Measurements from ENCODE around the gene ATP1A1.

Gene ATP1A1

DNA sequence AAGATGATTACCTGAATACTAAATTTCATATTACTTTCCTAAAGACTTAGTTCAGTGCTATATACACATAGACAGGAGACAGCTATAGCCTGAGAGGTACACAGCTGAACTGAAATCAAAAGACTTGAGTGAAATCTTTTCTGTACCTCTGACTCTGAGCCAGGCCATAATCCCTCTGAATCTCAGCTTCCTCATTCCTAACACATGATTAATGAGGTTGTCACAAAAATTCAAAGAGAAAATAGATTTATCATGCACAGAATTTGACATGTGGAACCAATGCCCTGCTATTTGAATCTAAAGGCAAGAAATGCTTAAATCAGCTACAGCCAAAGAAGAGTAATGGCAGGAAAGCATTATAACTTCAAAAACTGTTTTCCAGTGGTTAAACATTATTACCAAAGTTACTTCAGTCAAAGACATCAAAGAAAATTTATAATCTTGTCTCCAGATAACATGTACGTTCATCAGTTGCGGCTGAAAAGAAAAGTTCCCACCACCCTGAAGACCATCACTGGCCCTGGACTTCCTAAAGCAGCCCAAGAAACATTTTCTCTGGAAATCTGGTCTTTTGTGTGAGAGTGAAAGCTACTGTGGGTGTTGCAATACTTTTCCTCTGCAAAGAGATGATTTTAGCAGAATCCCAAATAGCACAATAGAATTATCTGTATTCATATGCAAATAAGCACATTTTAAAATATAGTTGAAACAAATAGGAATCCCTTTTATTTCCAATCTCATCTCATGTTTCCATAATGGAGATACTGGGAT lies 13.8 kb upstream of the ATP1A1 start:
- Histone ChIP-seq H3K9me3 (ENCODE audit: control insufficient read depth, insufficient read depth, low read depth, low read length) (no peaks in the 10 kb centered on the region), H3K4me3 (ENCODE audit: low read depth, low read length) (no peak overlapping the region), H3K27ac (ENCODE audit: extremely low read depth, low read depth, low read length) (no peak overlapping the region), H3K36me3 (ENCODE audit: control insufficient read depth in 2 of 2, insufficient read depth in 1 of 2, low read length in 2 of 2) (no peaks in the 10 kb centered on the region), H3K4me1 (ENCODE audit: control insufficient read depth, insufficient read depth, low read length) (no peaks in the 10 kb centered on the region)
- ChIA-PET POLR2A (no interaction called here), CTCF (interaction anchor here (0.7 to 2.2 kb wide), 5 partner anchors 11 to 718 kb away, joined by 3 to 11 read pairs (median 3); partner anchors contain the start of gene VANGL1)
- TF ChIP-seq SP7 (tag by site-specific recombination; IDR thresholded peaks at IDR 0.05) (no peak), OVOL3 (tag by site-specific recombination; IDR thresholded peaks at IDR 0.05) (no peak), ZNF24 (tag by site-specific recombination; IDR thresholded peaks at IDR 0.05) (no peak), KLF9 (tag by site-specific recombination; IDR thresholded peaks at IDR 0.05; ENCODE audit: low read depth) (no peak), ZNF501 (tag by site-specific recombination; IDR thresholded peaks at IDR 0.05) (no peak)
- TF ChIP-seq, protein P1, sequence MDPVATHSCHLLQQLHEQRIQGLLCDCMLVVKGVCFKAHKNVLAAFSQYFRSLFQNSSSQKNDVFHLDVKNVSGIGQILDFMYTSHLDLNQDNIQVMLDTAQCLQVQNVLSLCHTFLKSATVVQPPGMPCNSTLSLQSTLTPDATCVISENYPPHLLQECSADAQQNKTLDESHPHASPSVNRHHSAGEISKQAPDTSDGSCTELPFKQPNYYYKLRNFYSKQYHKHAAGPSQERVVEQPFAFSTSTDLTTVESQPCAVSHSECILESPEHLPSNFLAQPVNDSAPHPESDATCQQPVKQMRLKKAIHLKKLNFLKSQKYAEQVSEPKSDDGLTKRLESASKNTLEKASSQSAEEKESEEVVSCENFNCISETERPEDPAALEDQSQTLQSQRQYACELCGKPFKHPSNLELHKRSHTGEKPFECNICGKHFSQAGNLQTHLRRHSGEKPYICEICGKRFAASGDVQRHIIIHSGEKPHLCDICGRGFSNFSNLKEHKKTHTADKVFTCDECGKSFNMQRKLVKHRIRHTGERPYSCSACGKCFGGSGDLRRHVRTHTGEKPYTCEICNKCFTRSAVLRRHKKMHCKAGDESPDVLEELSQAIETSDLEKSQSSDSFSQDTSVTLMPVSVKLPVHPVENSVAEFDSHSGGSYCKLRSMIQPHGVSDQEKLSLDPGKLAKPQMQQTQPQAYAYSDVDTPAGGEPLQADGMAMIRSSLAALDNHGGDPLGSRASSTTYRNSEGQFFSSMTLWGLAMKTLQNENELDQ (tag by site-specific recombination; IDR thresholded peaks at IDR 0.05; ENCODE audit: low read depth) = no peak

DNA sequence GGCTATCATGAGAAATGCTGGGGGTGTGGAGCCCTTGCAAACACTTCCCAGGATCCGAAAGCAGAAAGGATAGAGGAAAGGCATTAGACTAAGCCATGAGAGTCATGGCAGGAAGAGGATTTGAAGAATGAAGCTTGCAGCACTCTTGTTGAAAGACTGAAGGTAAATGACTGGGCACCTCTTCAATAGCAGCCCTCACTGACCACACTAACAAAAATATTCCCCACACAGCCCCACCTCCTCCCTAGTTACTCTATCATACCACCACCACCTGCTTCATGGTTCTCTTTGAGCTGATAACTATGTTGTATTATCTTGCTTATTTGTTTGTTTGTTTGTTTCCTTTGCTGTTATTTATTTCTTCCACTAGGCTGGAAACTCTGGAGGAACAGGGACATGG lies 13.2 kb upstream of the ATP1A1 start:
- ChIA-PET POLR2A (no interaction called here), CTCF (interaction anchor here (0.8 to 2.2 kb wide), 3 partner anchors 12 to 165 kb away, joined by 3 to 11 read pairs (median 3); no protein-coding TSS in a partner anchor)
- Histone ChIP-seq H3K9me3 (ENCODE audit: control insufficient read depth, insufficient read depth, low read depth, low read length) (no peaks in the 10 kb centered on the region), H3K36me3 (ENCODE audit: control insufficient read depth in 2 of 2, insufficient read depth in 1 of 2, low read length in 2 of 2) (no peaks in the 10 kb centered on the region), H3K4me1 (ENCODE audit: control insufficient read depth, insufficient read depth, low read length) (no peaks in the 10 kb centered on the region), H3K27ac (ENCODE audit: extremely low read depth, low read depth, low read length) (no peak overlapping the region), H3K4me3 (ENCODE audit: low read depth, low read length) (no peak overlapping the region)
- TF ChIP-seq, protein P2, sequence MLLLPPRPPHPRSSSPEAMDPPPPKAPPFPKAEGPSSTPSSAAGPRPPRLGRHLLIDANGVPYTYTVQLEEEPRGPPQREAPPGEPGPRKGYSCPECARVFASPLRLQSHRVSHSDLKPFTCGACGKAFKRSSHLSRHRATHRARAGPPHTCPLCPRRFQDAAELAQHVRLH (tag by site-specific recombination; IDR thresholded peaks at IDR 0.05) = no peak
- no peak for TF ChIP-seq ZNF324 (tag by site-specific recombination; IDR thresholded peaks at IDR 0.05)
- TF ChIP-seq IKZF3 (tag by site-specific recombination; IDR thresholded peaks at IDR 0.05) = no peak
- no peak for TF ChIP-seq ZNF302 (tag by site-specific recombination; IDR thresholded peaks at IDR 0.05; ENCODE audit: low read depth)
- TF ChIP-seq, protein P3, sequence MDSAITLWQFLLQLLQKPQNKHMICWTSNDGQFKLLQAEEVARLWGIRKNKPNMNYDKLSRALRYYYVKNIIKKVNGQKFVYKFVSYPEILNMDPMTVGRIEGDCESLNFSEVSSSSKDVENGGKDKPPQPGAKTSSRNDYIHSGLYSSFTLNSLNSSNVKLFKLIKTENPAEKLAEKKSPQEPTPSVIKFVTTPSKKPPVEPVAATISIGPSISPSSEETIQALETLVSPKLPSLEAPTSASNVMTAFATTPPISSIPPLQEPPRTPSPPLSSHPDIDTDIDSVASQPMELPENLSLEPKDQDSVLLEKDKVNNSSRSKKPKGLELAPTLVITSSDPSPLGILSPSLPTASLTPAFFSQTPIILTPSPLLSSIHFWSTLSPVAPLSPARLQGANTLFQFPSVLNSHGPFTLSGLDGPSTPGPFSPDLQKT (IDR thresholded peaks at IDR 0.05; ENCODE audit: borderline replicate concordance, low read depth, low read length) = no peak
- no peak for TF ChIP-seq SETDB1 (IDR thresholded peaks at IDR 0.05; ENCODE audit: insufficient read length, low read length)

DNA sequence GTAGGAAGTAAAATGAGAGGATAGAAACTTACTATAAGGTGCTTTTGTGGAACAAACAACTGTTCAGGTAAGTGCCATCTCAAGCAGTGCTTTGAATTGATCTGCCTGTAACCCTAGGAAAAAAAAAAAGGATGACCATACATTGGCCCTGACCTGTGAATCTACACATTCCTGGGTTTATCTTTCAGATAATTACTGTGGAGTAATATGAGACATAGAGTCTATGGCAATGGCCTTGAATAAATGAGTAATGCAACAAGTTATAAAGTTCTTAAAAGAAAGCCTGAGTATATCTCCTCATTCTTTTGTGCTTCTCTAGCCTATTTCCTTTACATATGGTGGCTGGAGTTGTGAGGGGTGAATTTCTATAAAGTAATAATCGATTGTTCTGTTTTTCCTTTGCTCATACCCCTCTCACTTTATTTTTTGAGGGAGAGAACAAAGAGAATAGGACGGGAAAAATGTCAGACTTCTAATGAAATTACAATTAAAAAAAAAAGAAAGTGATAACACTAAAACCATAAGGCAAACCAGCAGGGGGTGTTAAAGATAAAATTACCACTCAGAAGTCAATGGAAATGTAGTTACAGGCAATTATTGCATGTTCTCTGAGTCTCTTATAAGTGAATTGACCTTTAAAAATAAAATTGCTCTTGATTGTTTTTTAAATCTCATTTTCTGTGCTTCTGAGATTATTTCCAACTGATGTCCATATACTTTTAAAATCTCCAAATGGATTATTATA lies 12.4 kb upstream of the ATP1A1 start:
- no peaks in the 10 kb centered on the region for H3K9me3 ChIP-seq (ENCODE audit: control insufficient read depth, insufficient read depth, low read depth, low read length)
- H3K27ac ChIP-seq (ENCODE audit: extremely low read depth, low read depth, low read length) = no peak overlapping the region
- no peak overlapping the region for H3K4me3 ChIP-seq (ENCODE audit: low read depth, low read length)
- H3K4me1 ChIP-seq (ENCODE audit: control insufficient read depth, insufficient read depth, low read length) = no peaks in the 10 kb centered on the region
- POLR2A ChIA-PET = no interaction called here
- CTCF ChIA-PET = interaction anchor here (0.8 to 2.2 kb wide), 3 partner anchors 13 to 166 kb away, joined by 3 to 11 read pairs (median 3); no protein-coding TSS in a partner anchor
- no peaks in the 10 kb centered on the region for H3K36me3 ChIP-seq (ENCODE audit: control insufficient read depth in 2 of 2, insufficient read depth in 1 of 2, low read length in 2 of 2)
- TF ChIP-seq KLF10 (tag by site-specific recombination; IDR thresholded peaks at IDR 0.05) (no peak), ZNF530 (tag by site-specific recombination; IDR thresholded peaks at IDR 0.05; ENCODE audit: low read depth) (no peak), ZNF354C (tag by site-specific recombination; IDR thresholded peaks at IDR 0.05; ENCODE audit: borderline replicate concordance, low read depth) (no peak), PRDM1 (tag by site-specific recombination; IDR thresholded peaks at IDR 0.05) (peak; percentile 33; the same call in 1 of the 2 replicates), ZNF560 (tag by site-specific recombination; IDR thresholded peaks at IDR 0.05; ENCODE audit: borderline replicate concordance) (no peak)
- TF ChIP-seq, protein P4, sequence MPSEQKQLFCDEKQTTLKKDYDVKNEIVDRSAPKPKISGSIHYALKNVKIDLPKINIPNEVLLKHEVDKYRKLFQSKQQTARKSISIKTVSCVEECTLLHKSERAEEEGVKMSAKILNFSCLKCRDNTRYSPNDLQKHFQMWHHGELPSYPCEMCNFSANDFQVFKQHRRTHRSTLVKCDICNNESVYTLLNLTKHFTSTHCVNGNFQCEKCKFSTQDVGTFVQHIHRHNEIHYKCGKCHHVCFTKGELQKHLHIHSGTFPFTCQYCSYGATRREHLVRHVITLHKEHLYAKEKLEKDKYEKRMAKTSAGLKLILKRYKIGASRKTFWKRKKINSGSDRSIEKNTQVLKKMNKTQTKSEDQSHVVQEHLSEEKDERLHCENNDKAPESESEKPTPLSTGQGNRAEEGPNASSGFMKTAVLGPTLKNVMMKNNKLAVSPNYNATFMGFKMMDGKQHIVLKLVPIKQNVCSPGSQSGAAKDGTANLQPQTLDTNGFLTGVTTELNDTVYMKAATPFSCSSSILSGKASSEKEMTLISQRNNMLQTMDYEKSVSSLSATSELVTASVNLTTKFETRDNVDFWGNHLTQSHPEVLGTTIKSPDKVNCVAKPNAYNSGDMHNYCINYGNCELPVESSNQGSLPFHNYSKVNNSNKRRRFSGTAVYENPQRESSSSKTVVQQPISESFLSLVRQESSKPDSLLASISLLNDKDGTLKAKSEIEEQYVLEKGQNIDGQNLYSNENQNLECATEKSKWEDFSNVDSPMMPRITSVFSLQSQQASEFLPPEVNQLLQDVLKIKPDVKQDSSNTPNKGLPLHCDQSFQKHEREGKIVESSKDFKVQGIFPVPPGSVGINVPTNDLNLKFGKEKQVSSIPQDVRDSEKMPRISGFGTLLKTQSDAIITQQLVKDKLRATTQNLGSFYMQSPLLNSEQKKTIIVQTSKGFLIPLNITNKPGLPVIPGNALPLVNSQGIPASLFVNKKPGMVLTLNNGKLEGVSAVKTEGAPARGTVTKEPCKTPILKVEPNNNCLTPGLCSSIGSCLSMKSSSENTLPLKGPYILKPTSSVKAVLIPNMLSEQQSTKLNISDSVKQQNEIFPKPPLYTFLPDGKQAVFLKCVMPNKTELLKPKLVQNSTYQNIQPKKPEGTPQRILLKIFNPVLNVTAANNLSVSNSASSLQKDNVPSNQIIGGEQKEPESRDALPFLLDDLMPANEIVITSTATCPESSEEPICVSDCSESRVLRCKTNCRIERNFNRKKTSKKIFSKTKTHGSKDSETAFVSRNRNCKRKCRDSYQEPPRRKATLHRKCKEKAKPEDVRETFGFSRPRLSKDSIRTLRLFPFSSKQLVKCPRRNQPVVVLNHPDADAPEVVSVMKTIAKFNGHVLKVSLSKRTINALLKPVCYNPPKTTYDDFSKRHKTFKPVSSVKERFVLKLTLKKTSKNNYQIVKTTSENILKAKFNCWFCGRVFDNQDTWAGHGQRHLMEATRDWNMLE (tag by site-specific recombination; conservative IDR thresholded peaks at IDR 0.05; ENCODE audit: low read depth) = no peak
- TF ChIP-seq, protein P5, sequence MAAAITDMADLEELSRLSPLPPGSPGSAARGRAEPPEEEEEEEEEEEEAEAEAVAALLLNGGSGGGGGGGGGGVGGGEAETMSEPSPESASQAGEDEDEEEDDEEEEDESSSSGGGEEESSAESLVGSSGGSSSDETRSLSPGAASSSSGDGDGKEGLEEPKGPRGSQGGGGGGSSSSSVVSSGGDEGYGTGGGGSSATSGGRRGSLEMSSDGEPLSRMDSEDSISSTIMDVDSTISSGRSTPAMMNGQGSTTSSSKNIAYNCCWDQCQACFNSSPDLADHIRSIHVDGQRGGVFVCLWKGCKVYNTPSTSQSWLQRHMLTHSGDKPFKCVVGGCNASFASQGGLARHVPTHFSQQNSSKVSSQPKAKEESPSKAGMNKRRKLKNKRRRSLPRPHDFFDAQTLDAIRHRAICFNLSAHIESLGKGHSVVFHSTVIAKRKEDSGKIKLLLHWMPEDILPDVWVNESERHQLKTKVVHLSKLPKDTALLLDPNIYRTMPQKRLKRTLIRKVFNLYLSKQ (tag by site-specific recombination; IDR thresholded peaks at IDR 0.05; ENCODE audit: borderline replicate concordance) = no peak
